Esophagus muscularis mucosa (tissue), 4 donors: ENCODE data around the gene RHOJ. TPM values are rescaled to one million over a fixed set of nuclear protein-coding genes. Genes with fewer than 3 reads are reported as not detected.

Experiments
- DNase-seq: peaks from one replicate; pipeline ENCODE4 v3.0.0-alpha.2; 2017; ENCODE audit errors: extremely low spot score
- H3K27ac ChIP-seq, 4 donors: fragments of 200-600 bp; sonication (generic); replicated peaks in 1 of 4; 1 replicate in 3 of 4; 2 replicates in 1 of 4; pipeline ENCODE4 v1.5.1; 2016 to 2019; ENCODE audit warnings: mild to moderate bottlenecking in 1 of 4
- H3K27me3 ChIP-seq, 4 donors: fragments of 200-600 bp; sonication (generic); one replicate each; pipeline versions ENCODE4 v1.5.1 to v1.6.0; 2016 to 2019
- H3K36me3 ChIP-seq, 4 donors: fragments of 200-600 bp; sonication (generic); one replicate each; pipeline ENCODE4 v1.5.1; 2016 to 2019
- H3K4me1 ChIP-seq, 4 donors: fragments of 200-600 bp; sonication (generic); one replicate each; pipeline ENCODE4 v1.5.1; 2016 to 2019
- H3K4me3 ChIP-seq, 4 donors: fragments of 200-600 bp; sonication (generic); 1 replicate in 2 of 4; 2 replicates in 2 of 4; pipeline ENCODE4 v1.5.1; 2016 to 2019; ENCODE audit warnings: mild to moderate bottlenecking in 4 of 4, moderate library complexity in 1 of 4
- H3K9me3 ChIP-seq, 4 donors: fragments of 200-600 bp; sonication (generic); 1 replicate in 3 of 4; 2 replicates in 1 of 4; pipeline ENCODE4 v1.5.1; 2016 to 2019
- CTCF ChIP-seq, 3 experiments: fragments of 200-600 bp in 2 of 3; fragments of 450-650 bp in 1 of 3; sonication (generic) in 2 of 3; IDR thresholded peaks; one replicate each; pipeline ENCODE4 v1.5.1; 2017 to 2019; ENCODE audit warnings: antibody characterized with exemption in 3 of 3, mild to moderate bottlenecking in 2 of 3, moderate library complexity in 1 of 3
- EP300 ChIP-seq: sonication (generic); formaldehyde crosslinking; IDR thresholded peaks from one replicate; pipeline ENCODE4 v1.6.1; 2017; ENCODE audit warnings: antibody characterized with exemption
- POLR2A ChIP-seq: fragments of 450-650 bp; IDR thresholded peaks from one replicate; pipeline ENCODE4 v1.6.1; 2017; ENCODE audit warnings: antibody characterized with exemption, moderate library complexity, mild to moderate bottlenecking, low read depth
- POLR2AphosphoS5 ChIP-seq, 2 donors: sonication (generic); formaldehyde crosslinking; IDR thresholded peaks; one replicate each; pipeline ENCODE4 v1.6.1; 2017; ENCODE audit warnings: antibody characterized with exemption in 2 of 2
- WGBS: methylation state at CpG from one replicate; pipeline ENCODE4 v1.1.5; 2018; 5-methylcytosine and 5-hydroxymethylcytosine counted together
- intact Hi-C: fragments of 100-400 bp; cut with DNase I; formaldehyde crosslinking; loops from one replicate; pipeline ENCODE4 v1.15.1; 2023
- total RNA-seq, 4 donors: library from RNA; depleted of rRNA; stranded (reverse); fragments of >200 nt; gene quantifications; one replicate each; pipeline versions ENCODE4 v1.1.0 to v1.2.1, GENCODE V29; 2016

The RHOJ gene
- total RNA-seq, 4 donors from 2014 or later = 10.4 to 13.1 (median 11.6) TPM

GRCh38 chr14:63322897-63323573 is 118.8 kb downstream of the RHOJ start:
- peaks cover 0 to 10% (median 3%) of the 10 kb centered on the region in 4 donors for H3K4me1 ChIP-seq
- no peaks in the 10 kb centered on the region for H3K36me3 ChIP-seq
- no peaks in the 10 kb centered on the region for H3K27me3 ChIP-seq
- no peaks in the 10 kb centered on the region for H3K9me3 ChIP-seq
- 50% methylated on average over 9 of the region's 9 CpGs for WGBS
- intact Hi-C loops = no loop called here
- H3K27ac ChIP-seq = no peak overlapping the region
- DNase-seq = no peak
- no peak overlapping the region for H3K4me3 ChIP-seq
- no peak for TF ChIP-seq CTCF (IDR thresholded peaks at IDR 0.05)
- TF ChIP-seq POLR2A = no peak
- TF ChIP-seq EP300 = no peak
- TF ChIP-seq POLR2AphosphoS5 (IDR thresholded peaks at IDR 0.05) = no peak

GRCh38 chr14:63326840-63327239 is 122.6 kb downstream of the RHOJ start:
- Histone ChIP-seq H3K36me3 (no peaks in the 10 kb centered on the region), H3K27ac (no peak overlapping the region), H3K4me1 (peaks cover 0 to 10% (median 3%) of the 10 kb centered on the region in 4 donors), H3K4me3 (no peak overlapping the region), H3K27me3 (no peaks in the 10 kb centered on the region), H3K9me3 (no peaks in the 10 kb centered on the region)
- 86% methylated on average over 5 of the region's 5 CpGs for WGBS
- TF ChIP-seq CTCF (IDR thresholded peaks at IDR 0.05) (no peak), POLR2A (no peak), EP300 (no peak), POLR2AphosphoS5 (IDR thresholded peaks at IDR 0.05) (no peak)
- intact Hi-C loops = no loop called here
- DNase-seq = no peak

- Histone ChIP-seq H3K4me1 (no peaks in the 10 kb centered on the region), H3K9me3 (no peaks in the 10 kb centered on the region), H3K36me3 (no peaks in the 10 kb centered on the region), H3K4me3 (no peak overlapping the region), H3K27me3 (no peaks in the 10 kb centered on the region), H3K27ac (no peak overlapping the region)
- DNase-seq = no peak
- intact Hi-C loops = no loop called here
- TF ChIP-seq POLR2AphosphoS5 (IDR thresholded peaks at IDR 0.05) = no peak
- no peak for TF ChIP-seq POLR2A
- no peak for TF ChIP-seq EP300
- no peak for TF ChIP-seq CTCF (IDR thresholded peaks at IDR 0.05)
- 63% methylated on average over 6 of the region's 6 CpGs for whole genome bisulfite sequencing
Observed at GRCh38 chr14:63328787-63329737, 124.8 kb downstream of the RHOJ start.

DNA sequence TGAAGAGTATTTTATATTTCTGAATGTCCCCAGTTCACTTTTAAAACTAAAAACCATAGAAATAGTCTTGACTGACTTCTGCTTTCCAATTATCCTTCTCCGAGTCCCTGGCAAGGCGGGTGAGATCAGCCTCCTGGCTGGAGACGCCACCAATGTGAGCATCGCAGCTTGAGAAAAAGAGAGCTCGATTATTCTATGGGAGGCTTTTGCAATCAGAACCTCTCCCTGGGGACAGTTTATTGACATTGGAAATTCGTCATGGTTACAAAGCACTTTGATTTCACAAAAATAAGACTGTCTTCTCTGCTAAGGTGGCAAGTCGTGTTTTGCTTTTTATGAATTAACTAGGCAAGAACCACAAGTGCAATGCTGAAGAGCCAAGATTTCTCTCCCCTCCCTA is 138.1 kb downstream of the RHOJ start:
- Histone ChIP-seq H3K4me3 (no peak overlapping the region), H3K27ac (no peak overlapping the region), H3K36me3 (no peaks in the 10 kb centered on the region), H3K9me3 (no peaks in the 10 kb centered on the region), H3K27me3 (no peaks in the 10 kb centered on the region), H3K4me1 (no peaks in the 10 kb centered on the region)
- no peak for DNase-seq
- TF ChIP-seq POLR2A (no peak), EP300 (no peak), CTCF (IDR thresholded peaks at IDR 0.05) (no peak), POLR2AphosphoS5 (IDR thresholded peaks at IDR 0.05) (no peak)
- 77% methylated on average over 7 of the region's 7 CpGs for WGBS
- intact Hi-C loops = no loop called here

Other genes starting within 250 kb of the RHOJ start
- under 1 TPM; under 0.01 to 0.23 (median 0.12) TPM for gene KCNH5, start 159.0 kb upstream of the RHOJ start, total RNA-seq
- gene GPHB5, start 114.5 kb downstream of the RHOJ start, total RNA-seq = not detected